Mucosa of descending colon (tissue), 3 donors: ENCODE measurements around the gene CCND1. TPM values are rescaled to one million over a fixed set of nuclear protein-coding genes. Genes with fewer than 3 reads are reported as not detected.
A peak's percentile ranks its signal among the peaks of the same experiment; 100 is the strongest.

Experiments
- ATAC-seq: fragments of 200-7000 bp; cut with Tn5 transposase; one replicate; pipeline ENCODE4 v1.9.1; 2020; ENCODE audit warnings: mild to moderate bottlenecking, moderate library complexity
- DNase-seq, 3 donors: peaks; one replicate each; pipeline ENCODE4 v3.0.0-alpha.2; 2020
- H3K36me3 ChIP-seq: fragments of 200-600 bp; one replicate; pipeline ENCODE4 v1.8.0; 2021; ENCODE audit warnings: low read depth, mild to moderate bottlenecking
- H3K4me1 ChIP-seq: fragments of 200-600 bp; one replicate; pipeline ENCODE4 v1.8.0; 2021; ENCODE audit warnings: low read depth, mild to moderate bottlenecking
- H3K4me3 ChIP-seq: fragments of 200-600 bp; one replicate; pipeline ENCODE4 v1.8.0; 2021; ENCODE audit warnings: mild to moderate bottlenecking
- H3K9me3 ChIP-seq: fragments of 200-600 bp; one replicate; pipeline ENCODE4 v1.8.0; 2021; ENCODE audit warnings: mild to moderate bottlenecking
- CTCF ChIP-seq: fragments of 200-600 bp; IDR thresholded peaks from one replicate; pipeline ENCODE4 v1.8.0; 2022; ENCODE audit warnings: antibody characterized with exemption, mild to moderate bottlenecking
- intact Hi-C, 2 donors: fragments of 100-400 bp; cut with DNase I in 1 of 2; cut with micrococcal nuclease in 1 of 2; formaldehyde crosslinking; loops; one replicate each; pipeline versions ENCODE4 v1.11.0 to v1.11.1; 2022; cut with DNase I, micrococcal nuclease
- total RNA-seq, 3 donors: library from RNA; stranded (reverse); fragmentation: NEBNext Ultra II Directional in 2 of 3; extraction: Animal tissue kit (Norgen Biotek cat#: 25700) in 2 of 3; gene quantifications; one replicate each; pipeline versions ENCODE4 v1.2.1 to v1.2.4, GENCODE V29; 2021 to 2023
- donor health status: DM: no; HTN: no; CAD: no; lungs with moderate emphysema.
- donor health status: DM: no; HTN: no; CAD: no.
- donor health status: DM: no; HTN: yes; CAD: no.

Gene CCND1
- total RNA-seq, 3 donors from 2014 or later: 44.6 to 82.4 (median 58.9) TPM

DNA sequence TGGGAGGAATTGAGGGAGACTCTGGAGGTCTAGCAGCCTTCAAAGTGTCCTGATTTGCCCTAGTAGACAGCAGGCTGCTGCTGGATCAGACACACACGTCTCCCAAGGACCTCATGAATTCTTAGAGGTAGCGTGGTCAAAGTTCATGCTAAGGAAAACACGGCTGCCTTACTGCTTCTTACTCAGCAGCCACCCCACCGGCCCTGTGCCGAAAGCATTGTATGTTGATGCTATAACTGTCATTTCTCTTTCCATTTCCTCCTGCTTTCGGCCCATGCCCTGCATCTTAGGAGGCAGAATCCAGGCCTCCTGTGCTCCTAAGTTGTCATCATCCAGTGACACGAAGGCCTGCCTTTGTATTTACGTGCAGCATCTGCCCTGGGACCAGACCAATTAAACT, 10.5 kb upstream of the CCND1 start:
- Histone ChIP-seq H3K36me3 (no peaks in the 10 kb centered on the region), H3K4me3 (no peak overlapping the region), H3K4me1 (no peaks in the 10 kb centered on the region), H3K9me3 (peaks cover 7% of the 10 kb centered on the region)
- ATAC-seq (no peak), DNase-seq (no peak)
- intact Hi-C loops: no loop called here
- TF ChIP-seq CTCF: no peak

DNA sequence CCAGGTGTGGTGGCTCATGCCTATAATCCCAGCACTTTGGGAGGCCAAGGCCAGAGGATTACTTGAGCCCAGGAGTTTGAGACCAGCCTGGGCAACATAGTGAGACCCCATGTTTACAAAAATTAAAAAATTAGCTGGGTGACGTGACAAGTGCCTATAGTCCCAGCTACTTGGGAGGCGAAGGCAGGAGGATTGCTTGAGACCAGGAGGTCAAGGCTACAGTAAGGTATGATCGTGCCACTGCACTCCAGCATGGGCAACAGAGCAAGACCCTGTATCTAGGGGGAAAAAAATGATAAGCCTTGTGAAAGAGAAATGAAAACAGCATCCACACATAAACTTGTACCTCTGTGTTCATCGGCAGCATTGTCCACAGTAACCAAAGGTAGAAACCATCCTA, 8.1 kb upstream of the CCND1 start:
- no peak overlapping the region for H3K4me3 ChIP-seq
- peaks cover 16% of the 10 kb centered on the region for H3K4me1 ChIP-seq
- DNase-seq: no peak
- no peaks in the 10 kb centered on the region for H3K36me3 ChIP-seq
- intact Hi-C loops: no loop called here
- no peak for ATAC-seq
- peaks cover 7% of the 10 kb centered on the region for H3K9me3 ChIP-seq
- TF ChIP-seq CTCF: no peak

DNA sequence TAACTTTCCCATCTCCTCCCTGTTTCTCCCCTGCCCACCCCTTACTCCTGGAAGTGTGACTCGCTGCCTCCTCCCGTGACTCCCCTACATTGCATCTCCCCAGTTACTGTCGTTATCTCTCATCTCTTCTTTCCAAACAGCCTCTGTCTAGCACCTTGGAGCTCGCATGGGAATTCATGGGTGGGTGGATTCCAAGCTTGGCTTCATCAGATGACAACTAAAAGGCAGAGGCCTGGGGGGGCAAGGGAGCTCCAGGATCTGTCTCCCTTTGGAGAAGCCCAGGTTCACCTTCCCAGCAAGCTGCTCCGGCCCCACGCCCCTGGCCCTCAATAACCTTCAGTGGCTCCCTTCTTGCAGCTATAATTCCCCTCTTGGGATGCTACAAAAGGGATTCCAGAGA, 6.9 kb upstream of the CCND1 start:
- no peaks in the 10 kb centered on the region for H3K36me3 ChIP-seq

DNA sequence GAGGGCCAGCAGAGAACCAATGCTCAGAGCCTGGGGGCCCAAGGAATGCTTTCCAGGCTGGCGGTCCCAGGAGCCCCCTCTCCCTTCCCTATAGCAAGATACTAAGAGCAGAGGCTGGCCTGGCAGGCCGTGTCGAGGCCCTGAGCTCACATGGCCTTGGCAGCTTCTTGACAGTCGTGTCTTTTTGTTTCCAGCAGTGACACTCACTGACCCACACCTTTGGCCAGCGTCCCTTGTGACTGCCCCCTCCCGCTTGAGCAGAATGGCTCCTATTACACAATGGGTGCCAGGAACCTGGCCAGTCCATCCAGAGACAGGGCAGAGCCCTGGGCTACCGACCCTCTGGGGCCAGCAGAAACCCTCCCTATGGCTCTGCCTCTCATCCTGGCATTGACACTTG, 6.4 kb upstream of the CCND1 start:
- peak in 1 of 3 donors; percentile 40 for DNase-seq
- no peak for ATAC-seq
- intact Hi-C loops: no loop called here
- Histone ChIP-seq H3K36me3 (no peaks in the 10 kb centered on the region), H3K4me3 (no peak overlapping the region), H3K9me3 (peaks cover 5% of the 10 kb centered on the region), H3K4me1 (peaks cover 32% of the 10 kb centered on the region)
- TF ChIP-seq CTCF: no peak

More for the DNA sequence above, 6.9 kb upstream of the CCND1 start:
- ATAC-seq (no peak), DNase-seq (peak in 1 of 3 donors; percentile 25)
- Histone ChIP-seq H3K9me3 (peaks cover 7% of the 10 kb centered on the region), H3K4me1 (peaks cover 27% of the 10 kb centered on the region), H3K4me3 (no peak overlapping the region)
- TF ChIP-seq CTCF: no peak
- intact Hi-C loops: no loop called here

DNA sequence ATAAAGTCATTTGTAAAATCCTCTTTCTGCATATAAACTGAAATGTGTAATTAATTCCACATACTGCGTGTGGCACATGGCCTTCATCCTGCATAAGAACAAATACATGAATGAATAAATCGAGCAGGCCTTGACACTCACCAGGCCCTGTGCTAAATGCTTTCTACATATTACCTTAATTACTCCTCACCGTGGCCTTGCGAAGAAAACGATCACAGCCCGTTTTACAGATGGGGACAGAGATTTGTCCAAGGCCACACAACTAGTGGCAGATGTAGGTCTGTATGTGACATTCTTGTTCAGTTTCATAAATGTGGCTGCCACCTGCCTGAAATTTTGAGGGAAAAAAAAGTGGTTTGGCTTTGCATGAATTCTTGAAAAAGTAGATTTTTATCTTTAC, 5.8 kb upstream of the CCND1 start:
- no peaks in the 10 kb centered on the region for H3K36me3 ChIP-seq
- H3K4me3 ChIP-seq: no peak overlapping the region
- intact Hi-C loops: no loop called here
- DNase-seq (no peak), ATAC-seq (no peak)
- H3K4me1 ChIP-seq: peaks cover 38% of the 10 kb centered on the region
- TF ChIP-seq CTCF: no peak
- no peaks in the 10 kb centered on the region for H3K9me3 ChIP-seq
